ENCODE measurements around the gene KCNQ2.

Gene KCNQ2

DNA sequence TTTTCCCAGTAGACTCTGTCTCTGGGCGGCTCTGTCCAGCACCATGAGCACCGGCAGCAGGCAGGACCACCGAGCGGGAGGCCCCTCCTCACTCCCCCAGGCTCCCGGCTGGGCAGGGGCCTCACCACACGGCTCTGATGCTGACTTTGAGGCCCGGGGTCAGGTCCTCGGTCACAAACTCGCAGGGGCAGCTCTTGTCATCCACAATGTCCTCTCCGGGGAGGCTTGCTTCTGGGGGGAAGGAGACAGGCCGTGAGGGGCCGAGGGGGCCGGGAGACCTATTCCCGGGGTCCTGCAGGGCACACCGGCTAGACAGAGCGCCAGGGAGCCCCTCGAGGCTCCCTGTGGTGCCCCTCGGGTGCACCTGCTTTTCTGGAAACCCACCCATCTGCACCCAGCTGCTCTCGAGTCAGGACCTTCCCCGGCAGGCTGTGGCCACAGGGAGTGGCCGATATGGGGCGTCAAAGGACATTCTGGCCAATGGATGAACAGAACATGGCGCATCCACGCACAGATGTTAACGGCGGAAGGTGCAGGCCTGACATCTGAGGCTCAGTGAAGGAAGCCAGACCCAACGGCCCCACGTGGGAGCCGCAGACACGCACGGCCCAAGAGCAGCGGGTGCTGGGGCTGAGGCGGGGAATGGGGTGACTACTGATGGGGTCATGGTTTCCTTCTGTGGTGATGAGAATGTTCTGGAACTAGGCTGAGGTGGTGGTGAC lies 58.3 kb downstream of the KCNQ2 start:
- no peak for DNase-seq

DNA sequence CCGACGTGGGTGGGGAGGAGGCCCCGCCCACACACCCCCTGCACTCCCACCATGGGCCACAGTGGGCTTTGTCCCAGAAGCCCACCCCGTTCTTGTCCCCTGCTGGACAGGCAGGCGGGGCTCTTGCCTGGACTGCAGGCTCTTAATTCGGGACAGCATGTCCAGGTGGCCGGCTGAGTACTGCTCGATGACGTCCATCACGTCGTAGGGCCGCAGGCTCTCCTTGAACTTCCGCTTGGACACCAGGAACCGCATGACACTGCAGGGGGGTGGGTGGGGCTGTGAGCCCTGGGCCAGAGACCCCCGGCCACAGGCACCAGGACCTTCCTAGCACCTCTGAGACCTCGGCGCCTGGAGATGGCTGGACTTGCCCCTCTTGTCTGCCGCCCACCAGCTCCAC lies 59.1 kb downstream of the KCNQ2 start:
- no peak for DNase-seq

DNA sequence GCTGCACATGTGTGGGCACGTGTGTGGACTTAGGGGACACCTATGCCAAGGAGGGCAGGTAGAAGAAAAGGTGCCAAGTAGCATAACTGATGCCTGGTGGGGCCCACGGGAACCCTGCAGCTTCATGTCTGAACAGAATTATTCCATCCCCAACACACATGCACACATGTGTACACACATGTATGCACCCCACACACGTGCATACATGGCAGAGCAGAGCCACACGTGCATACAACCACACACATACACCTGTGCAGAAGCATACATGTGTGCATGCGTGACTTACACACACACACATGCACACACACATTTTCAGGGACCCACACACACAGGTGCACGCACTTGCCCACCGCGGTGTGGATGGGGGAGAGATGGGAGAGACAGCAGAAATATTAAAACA lies 59.6 kb downstream of the KCNQ2 start:
- DNase-seq: no peak

DNA sequence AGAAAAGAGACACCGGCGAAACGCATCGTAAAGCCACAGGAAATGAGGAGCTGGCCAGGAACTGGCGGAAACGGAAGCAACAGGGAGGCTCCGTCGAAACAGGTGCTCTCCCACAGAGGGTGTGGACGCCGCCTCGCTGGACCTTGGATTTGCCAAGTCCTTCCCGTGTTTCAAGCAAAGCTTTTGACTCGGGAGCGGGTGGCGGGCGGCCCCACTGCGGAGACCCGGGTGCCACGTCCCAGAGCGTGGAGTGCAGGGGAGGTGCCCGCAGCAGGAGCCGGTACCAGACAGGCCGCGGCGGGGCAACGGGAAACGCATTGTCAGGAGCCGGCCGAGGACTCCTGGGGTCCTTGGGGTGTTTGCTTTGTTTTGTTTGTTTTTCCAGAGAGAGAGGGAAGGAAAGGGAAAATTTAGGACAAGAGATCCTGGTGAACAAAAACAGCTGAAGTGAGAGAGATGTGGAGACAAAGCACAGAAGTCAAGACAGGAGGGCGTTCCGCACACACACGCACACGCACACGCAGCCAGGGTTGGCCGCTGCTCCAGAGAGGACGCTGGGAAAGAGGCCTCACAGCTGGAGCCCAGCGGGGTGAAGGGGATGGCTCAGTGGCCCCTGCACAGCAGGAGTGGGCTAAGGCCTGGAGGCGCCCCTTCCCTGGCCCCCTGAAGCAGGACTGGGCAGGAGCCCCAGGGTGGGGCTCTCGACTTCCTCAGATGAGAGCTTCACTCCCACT lies 60.4 kb downstream of the KCNQ2 start:
- no peak for DNase-seq

DNA sequence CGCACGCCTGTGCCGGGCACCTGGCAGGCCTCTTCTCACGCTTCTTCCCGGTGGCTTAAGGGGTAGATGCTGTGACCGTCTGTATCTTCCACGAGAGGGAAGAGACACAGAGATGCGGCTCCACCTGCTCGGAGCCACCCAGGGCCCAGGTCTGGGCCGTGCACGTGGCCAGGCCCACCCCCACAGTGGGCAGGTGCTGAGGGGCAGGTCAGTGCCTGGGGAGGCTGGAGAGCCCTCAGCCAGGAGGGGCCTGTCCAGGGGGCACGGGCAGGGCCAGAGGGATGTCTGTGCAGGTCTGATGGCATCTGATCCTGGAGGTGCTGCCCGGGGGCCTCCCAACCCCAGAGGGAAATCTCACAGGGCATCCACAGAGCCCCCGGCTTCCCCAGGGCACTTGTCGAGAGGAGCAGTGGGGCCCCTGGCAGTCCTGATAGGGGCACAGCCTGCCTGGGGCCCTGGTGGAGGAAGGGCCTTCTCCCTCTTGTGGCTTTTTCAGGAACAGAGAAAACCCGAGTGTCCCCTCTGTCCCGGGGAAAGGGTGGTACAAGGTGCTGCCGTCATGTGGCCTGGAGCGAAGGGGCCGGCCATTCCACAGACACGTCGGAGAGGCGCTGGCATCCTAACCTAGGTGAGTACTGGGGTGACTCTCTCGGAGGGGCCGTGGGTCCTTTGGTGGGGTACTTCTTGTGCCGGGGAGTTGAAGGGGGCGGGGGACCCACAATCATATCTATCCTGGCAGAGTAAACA lies 61.1 kb downstream of the KCNQ2 start:
- no peak for DNase-seq

DNA sequence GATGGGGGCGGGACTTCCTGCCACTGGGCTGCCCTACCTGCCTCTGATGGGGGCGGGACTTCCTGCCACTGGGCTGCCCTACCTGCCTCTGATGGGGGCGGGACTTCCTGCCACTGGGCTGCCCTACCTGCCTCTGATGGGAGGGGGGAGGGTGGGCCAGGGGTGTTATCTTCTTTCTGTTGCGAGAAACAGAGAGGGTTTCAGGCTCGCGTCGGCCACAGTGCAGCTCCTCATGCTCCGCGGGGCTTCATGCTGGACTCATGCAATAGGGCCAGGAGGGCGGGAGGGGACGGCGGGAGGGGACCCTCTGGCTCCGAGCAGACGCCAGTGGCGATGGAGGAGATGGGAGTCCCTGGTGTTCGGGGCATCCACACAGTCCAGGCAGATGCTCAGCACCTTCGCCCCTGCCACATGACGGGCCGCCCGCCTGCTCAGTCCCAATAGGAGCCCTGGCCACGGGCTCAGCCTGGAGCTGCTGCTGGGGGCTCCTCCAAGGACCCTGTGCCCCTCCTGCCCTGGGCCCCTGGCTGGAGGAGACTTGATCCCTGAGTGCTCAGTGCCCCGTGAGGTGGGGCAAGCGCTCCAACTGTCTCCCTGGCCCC lies 62.5 kb downstream of the KCNQ2 start:
- no peak for DNase-seq

DNA sequence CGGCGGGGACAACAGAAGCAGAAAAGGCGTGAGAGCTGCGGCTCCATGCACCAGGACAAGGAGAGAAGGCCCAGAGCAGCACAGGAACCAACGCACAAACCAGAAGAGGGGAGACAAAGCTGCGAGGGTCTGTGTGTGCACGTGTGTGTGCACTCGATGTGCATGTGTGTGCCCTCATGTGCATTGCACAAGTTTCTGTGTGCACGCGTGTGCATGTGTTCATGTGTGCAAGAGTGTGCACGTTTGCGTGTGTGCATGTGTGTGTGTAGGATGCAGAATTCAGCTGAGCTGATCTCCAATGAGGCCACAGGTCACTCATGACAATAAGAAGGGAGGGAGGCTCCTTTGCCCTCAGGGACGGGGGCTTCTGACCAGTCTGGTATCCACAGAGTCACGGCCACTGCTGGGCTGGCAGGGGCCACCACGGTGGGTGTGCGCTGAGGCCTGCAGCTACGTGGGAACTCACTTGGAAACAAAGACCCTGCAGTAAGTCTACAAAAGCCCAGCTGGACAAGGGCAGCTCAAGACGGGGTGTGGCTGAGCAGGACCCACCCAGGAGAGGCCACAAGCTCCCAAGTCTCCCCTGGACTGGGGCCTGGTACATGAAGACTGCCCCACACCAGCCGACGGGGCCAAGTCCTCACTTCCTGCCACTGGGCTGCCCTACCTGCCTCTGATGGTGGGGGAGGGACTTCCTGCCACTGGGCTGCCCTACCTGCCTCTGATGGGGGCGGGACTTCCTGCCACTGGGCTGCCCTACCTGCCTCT lies 63.2 kb downstream of the KCNQ2 start:
- DNase-seq: no peak

DNA sequence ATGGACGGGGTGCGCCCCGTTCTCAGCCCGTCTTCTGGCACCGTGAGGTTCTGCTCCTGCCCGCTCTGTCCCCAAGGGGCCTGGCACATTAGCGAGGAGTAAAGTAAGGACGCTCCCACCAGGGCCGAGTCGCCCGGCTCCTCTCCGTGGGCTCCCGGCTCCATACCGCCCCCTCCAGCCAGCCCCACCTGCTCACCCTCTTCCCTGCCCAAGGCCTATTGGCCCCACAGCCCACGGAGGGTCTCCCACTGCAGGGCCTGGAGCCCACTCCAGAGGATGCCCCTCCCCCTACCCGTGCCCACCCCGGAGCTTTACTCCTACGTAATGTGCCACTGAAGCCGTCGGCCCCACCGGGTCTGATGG lies 63.8 kb downstream of the KCNQ2 start:
- DNase-seq: no peak

DNA sequence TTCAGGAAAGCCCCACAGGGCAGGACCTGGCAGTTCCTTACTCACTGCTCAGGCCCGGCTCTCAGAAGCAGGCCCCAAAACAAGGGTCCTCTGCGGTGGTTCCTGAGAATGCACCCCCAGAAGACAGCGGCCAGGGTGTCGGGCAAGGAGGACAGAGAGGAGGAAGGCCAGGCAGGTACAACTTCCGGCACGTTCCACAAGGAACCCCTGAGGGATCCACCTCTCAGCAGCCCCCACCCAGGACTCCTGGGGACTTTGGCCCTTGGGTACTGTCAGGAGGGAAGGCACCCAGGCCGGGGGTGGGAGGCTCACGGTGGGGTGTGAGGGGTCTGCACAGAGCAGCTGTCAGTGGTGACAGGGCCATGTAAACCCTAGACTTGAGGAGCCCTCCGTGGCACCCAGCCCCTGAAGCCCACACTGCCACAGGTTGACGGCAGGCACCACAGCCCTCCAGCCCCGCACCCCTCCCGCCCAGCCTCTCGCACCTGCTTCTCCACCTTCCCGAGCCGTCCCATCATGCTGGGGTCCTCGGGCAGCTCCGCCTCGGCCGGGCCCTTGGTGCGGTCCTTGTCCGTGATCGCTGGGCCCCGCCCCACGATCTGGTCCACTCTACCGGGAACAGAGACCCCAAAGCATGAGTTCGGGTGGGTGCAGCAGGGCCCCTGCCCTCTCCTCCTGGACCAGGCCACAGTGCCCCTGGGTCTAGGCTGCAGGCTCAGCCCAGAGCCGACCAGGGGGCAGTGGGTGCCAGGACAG lies 64.3 kb downstream of the KCNQ2 start:
- no peak for DNase-seq

DNA sequence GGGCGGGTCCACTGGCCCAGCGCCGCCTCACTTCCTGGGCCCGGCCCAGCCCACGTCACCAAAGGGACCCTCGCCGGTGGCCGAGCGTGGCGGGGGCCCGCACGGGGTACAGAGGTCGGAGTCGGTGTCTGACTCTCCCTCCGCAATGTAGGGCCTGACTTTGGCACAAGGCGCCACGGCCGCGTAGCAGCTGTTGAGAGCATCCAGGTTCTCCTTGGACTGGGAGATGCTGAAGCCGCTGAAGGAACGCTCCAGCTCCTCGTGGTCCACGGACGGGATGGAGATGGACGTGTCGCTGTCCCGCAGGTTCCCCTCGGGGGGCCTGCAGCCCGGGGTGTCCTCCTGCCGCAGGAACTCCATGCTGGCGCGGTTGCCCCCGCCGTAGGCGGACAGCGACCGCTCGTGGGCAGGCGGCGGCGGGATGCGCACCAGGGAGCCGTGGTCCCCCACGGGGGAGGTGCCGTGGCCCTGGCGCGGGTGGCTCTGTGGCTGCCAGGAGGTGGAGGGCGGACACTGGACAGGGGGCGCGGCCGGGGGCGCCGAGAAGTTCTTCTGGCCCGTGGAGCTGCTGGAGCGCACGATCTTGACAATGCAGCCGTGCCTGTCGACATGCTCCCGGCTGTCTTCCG lies 65.7 kb downstream of the KCNQ2 start:
- DNase-seq: no peak

DNA sequence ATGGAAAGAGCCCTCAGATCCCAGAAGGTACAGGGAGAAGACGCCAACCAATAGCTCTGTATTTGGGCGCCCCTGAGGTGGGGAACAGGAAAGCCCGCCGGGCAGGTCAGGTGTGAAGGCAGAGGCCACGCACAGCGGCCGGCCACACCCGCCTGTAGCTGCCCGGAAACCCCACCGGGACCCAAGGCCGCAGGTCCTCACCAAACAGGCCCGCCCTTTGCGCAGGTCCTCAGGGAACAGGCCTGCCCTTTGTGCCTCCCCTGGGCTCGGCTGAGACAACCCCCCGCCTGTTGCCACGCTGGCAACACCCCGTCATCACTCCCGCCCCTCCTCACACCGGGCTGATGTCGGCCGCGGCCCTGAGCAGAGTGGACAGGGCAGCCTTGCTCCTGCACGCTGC lies 66.4 kb downstream of the KCNQ2 start:
- DNase-seq: no peak

DNA sequence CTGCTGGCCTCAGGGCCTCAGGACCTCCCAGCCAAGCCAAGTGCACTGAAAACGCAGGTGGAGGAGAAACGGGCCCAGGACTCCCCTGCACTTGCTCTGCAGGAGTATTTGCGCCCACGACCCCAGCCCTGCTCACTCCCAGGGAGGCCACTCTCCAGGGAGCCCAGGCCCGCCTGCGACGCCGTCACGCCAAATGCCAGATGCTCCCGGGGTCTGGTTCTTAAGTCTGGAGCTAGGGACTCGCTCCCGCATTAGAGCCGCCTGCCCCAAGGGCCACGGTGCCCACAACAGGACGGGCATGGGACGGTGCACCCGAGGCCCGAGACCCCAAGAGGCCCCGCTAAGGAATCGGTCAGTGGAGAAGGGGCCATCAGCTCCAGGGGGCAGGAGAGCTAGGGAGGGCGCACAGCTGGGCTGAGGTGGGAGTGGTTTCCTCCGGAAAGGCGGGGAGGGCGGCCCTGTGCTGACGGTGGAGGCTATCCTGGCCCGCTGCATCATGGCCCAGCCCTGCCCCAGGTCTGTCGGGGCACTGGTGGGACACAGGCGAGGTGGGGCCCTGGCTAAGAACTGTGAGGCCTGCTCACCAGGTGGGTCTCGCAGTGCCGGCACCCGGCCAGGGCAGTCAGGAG lies 67.2 kb downstream of the KCNQ2 start:
- DNase-seq: no peak

DNA sequence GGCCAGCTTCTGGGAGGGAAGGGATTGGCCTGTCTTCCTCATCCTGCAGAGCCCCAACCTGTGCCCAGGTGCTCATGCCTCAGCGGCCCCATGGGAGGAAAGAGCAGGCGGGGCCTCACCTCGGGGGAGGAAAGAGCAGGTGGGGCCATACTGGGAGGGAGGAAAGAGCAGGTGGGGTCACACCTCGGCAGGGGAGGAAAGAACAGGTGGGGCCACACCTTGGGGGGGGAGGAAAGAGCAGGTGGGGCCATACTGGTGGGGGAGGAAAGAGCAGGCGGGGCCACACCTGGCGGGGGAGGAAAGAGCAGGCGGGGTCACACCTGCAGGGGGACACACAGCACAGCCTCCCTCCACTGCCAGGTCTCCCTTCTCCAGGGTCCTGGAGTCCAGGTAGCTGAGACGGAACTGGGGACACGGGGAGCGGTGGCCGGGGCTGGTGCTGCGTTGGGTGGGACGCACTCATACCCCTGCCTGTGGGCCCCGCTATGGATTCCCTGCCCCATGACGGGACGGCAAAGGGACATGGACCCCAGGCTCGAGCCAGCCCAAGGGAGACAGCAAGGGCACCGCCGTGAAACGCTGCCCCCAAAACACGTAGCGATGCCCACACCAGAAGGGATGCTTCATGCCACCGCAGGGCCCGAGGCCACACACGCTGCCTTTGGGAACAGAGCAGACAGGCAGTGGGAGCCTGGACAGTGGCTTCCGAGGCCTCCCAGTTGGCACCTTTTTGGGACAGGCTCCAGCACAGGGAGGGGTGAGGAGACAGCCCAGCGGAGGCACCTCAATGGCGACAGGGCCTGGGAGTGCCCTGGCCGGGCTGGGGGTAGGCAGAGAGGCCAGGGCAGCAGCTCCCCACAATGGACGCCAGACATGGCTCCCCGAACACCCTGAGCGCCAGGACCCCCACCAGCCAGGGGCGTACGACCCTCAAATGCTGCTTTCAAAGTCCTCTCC lies 68.0 kb downstream of the KCNQ2 start:
- no peak for DNase-seq

DNA sequence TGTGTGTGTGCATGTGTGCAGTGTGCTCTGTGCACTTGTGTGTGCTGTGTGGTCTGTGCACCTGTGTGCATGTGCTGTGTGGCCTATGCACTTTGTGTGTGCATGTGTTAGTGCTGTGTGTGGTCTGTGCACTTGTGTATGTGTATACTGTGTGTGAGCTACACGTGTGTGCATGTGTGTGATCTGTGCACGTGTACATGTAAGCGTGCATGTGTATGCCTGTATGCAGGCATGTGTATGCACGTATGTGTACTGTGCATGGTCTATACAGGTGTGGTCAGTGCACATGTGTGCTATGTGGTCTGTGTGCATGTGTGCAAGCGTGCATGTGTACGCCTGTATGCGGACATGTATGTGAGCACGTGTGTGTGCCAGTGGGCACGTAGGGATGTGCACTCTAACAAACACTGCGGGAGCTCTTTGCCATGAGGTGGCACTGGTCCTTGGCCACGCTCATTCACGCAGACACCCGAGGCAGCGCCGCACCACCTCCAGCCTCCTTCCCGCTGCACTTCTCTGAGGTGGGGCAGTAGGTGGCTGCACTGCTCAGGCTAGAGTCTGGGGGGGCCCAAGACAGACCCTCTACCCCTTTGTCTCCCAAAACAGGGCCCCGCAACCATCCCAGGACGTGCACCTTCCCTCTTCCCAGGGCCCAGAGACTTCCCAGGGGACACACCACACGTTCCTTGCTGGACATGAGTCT lies 68.9 kb downstream of the KCNQ2 start:
- DNase-seq: no peak

DNA sequence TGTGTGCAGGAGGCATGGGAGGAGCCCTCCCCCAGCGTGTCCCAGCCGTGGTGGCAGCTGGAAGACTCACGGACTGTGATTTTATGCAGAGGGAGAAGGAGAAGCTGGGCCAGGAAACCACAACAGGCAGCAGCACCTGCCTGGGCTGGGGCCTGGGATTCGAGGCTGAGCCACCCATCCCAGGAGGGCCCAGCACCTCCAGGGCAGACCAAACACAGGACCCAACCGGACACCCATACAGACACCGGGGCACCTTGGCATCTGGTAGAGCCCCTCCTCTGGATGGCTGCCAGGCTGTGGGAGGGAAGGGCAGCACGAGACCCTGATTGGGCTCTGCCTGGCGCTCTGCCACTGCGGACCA lies 69.6 kb downstream of the KCNQ2 start:
- no peak for DNase-seq

DNA sequence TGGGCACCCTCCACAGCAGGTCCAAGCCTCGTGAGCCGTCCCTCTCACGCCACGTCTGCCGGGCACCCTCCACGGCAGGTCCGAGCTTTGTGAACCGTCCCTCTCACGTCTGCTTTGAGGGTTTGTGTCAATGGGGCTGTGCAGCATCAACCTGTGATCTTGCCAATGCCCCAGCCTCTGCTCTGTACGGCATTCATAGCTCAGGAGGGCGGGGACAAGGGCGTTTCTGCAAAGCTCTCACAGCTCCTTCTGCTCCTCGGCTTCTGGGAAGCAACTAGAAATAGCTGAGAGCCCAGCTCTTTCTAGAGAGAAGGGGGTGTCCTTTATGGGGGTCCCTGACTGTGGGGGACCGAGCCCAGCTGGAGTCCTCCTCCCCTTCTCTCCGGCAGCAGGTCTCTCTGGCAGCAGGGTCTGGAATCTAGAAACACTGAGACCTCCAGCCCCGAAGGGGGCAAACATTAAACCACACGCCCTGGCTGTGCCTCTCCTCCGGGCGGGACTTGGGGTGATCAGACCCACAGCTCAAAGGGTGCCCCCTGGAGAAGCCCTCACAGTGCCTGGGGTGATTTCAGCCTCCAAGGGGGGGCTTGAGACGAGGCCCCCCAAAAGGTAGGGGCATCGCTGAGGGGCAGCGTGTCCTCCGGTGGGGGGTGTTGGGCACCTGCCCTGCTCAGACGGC lies 70.1 kb downstream of the KCNQ2 start:
- no peak for DNase-seq

DNA sequence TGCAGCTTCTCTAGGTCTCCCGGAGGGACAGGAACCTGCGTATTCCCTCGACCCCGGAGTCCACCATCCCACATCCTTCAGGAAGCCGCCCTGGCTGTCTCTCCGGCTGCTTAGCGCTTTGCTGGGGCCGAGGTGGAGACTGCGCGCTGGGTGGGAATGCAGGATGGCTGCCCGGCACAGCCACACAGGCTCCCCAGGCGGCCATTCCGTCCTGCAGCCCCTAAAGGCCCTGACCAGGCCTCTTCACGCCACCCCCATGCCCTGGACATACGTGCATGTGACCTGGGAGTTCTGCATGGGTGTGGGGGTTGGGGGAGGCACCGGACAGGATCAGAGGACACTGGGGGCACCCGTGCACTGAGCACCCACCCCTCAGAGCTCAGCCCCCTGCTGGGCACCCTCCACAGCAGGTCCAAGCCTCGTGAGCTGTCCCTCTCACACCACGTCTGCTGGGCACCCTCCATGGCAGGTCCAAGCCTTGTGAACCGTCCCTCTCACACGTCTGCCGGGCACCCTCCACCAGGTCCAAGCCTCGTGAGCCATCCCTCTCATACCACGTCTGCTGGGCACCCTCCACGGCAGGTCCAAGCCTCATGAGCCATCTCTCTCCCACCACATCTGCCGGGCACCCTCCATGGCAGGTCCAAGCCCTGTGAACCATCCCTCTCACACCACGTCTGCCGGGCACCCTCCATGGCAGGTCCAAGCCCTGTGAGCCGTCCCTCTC lies 70.9 kb downstream of the KCNQ2 start:
- DNase-seq: no peak

All from NCI-H510A treated with DMSO at 0.1 percent for 48 hours (cell line).